Measurements from ENCODE around the gene MCRIP1.

Gene MCRIP1

GRCh38 chr17:81802856-81803643 is 30.0 kb downstream of the MCRIP1 start:
- DNase-seq: no peak

- DNase-seq: no peak
Measured at GRCh38 chr17:81802048-81802758, 30.9 kb downstream of the MCRIP1 start.

- no peak for DNase-seq
Measured at GRCh38 chr17:81801327-81801726, 31.8 kb downstream of the MCRIP1 start.

- peak; percentile 35 for DNase-seq
Measured at GRCh38 chr17:81794509-81794908, 38.6 kb downstream of the MCRIP1 start.

GRCh38 chr17:81794074-81794476 is 39.0 kb downstream of the MCRIP1 start:
- DNase-seq: no peak

GRCh38 chr17:81792675-81793615 is 40.1 kb downstream of the MCRIP1 start:
- no peak for DNase-seq

All from RPMI8226 (cell line).